SKM-1 (cell line): ENCODE results near the gene VPS37C.

ENCODE experiments used
- DNase-seq: peaks from one replicate; lab custom pipeline; 2025; ENCODE audit not compliant: unreplicated experiment; lab: John Stamatoyannopoulos, UW

Gene VPS37C

GRCh38 chr11:61119571-61119970 is 41.7 kb downstream of the VPS37C start:
- DNase-seq, result no peak

- no peak for DNase-seq
Observed at GRCh38 chr11:61119055-61119454, 42.2 kb downstream of the VPS37C start.

- no peak for DNase-seq
Observed at GRCh38 chr11:61118406-61118805, 42.8 kb downstream of the VPS37C start.

- DNase-seq, result no peak
Observed at GRCh38 chr11:61118004-61118403, 43.2 kb downstream of the VPS37C start.

- no peak for DNase-seq
Observed at GRCh38 chr11:61117168-61117520, 44.1 kb downstream of the VPS37C start.

GRCh38 chr11:61116426-61117167 is 44.6 kb downstream of the VPS37C start:
- no peak for DNase-seq

- DNase-seq, result no peak
Observed at GRCh38 chr11:61115498-61116224, 45.6 kb downstream of the VPS37C start.

GRCh38 chr11:61114913-61115312 is 46.3 kb downstream of the VPS37C start:
- DNase-seq, result no peak

- no peak for DNase-seq
Observed at GRCh38 chr11:61113201-61113600, 48.0 kb downstream of the VPS37C start.

GRCh38 chr11:61112575-61112974 is 48.7 kb downstream of the VPS37C start:
- DNase-seq, result no peak

GRCh38 chr11:61111786-61112517 is 49.3 kb downstream of the VPS37C start:
- no peak for DNase-seq

- no peak for DNase-seq
Observed at GRCh38 chr11:61111050-61111435, 50.2 kb downstream of the VPS37C start.

GRCh38 chr11:61110255-61111049 is 50.8 kb downstream of the VPS37C start:
- DNase-seq, result no peak

GRCh38 chr11:61109671-61110070 is 51.6 kb downstream of the VPS37C start:
- no peak for DNase-seq

- DNase-seq, result no peak
Observed at GRCh38 chr11:61108847-61109585, 52.2 kb downstream of the VPS37C start.

GRCh38 chr11:61107888-61108287 is 53.3 kb downstream of the VPS37C start:
- DNase-seq, result no peak

- no peak for DNase-seq
Observed at GRCh38 chr11:61106894-61107470, 54.2 kb downstream of the VPS37C start.

GRCh38 chr11:61106296-61106695 is 54.9 kb downstream of the VPS37C start:
- no peak for DNase-seq

GRCh38 chr11:61104963-61105362 is 56.3 kb downstream of the VPS37C start:
- DNase-seq, result no peak

GRCh38 chr11:61103851-61104423 is 57.3 kb downstream of the VPS37C start:
- DNase-seq, result no peak
